Mucosa of descending colon (tissue), 3 donors: ENCODE measurements around the gene CFAP119. TPM values are rescaled to one million over a fixed set of nuclear protein-coding genes. Genes with fewer than 3 reads are reported as not detected.

Experiments used
- ATAC-seq: fragments of 200-7000 bp; cut with Tn5 transposase; one replicate; pipeline ENCODE4 v1.9.1; 2020; ENCODE audit warnings: mild to moderate bottlenecking, moderate library complexity
- DNase-seq, 3 donors: peaks; one replicate each; pipeline ENCODE4 v3.0.0-alpha.2; 2020
- H3K36me3 ChIP-seq: fragments of 200-600 bp; one replicate; pipeline ENCODE4 v1.8.0; 2021; ENCODE audit warnings: low read depth, mild to moderate bottlenecking
- H3K4me1 ChIP-seq: fragments of 200-600 bp; one replicate; pipeline ENCODE4 v1.8.0; 2021; ENCODE audit warnings: low read depth, mild to moderate bottlenecking
- H3K4me3 ChIP-seq: fragments of 200-600 bp; one replicate; pipeline ENCODE4 v1.8.0; 2021; ENCODE audit warnings: mild to moderate bottlenecking
- H3K9me3 ChIP-seq: fragments of 200-600 bp; one replicate; pipeline ENCODE4 v1.8.0; 2021; ENCODE audit warnings: mild to moderate bottlenecking
- intact Hi-C, 2 donors: fragments of 100-400 bp; cut with DNase I in 1 of 2; cut with micrococcal nuclease in 1 of 2; formaldehyde crosslinking; loops; one replicate each; pipeline versions ENCODE4 v1.11.0 to v1.11.1; 2022; cut with DNase I, micrococcal nuclease
- total RNA-seq, 3 donors: library from RNA; stranded (reverse); fragmentation: NEBNext Ultra II Directional in 2 of 3; extraction: Animal tissue kit (Norgen Biotek cat#: 25700) in 2 of 3; gene quantifications; one replicate each; pipeline versions ENCODE4 v1.2.1 to v1.2.4, GENCODE V29; 2021 to 2023
- TF ChIP-seq, protein P1 (sequence below): fragments of 200-600 bp; IDR thresholded peaks from one replicate; pipeline ENCODE4 v1.8.0; 2022; ENCODE audit warnings: antibody characterized with exemption, mild to moderate bottlenecking
- donor health status: DM: no; HTN: no; CAD: no; lungs with moderate emphysema.
- donor health status: DM: no; HTN: no; CAD: no.
- donor health status: DM: no; HTN: yes; CAD: no.

Gene CFAP119
- total RNA-seq, 3 donors from 2014 or later = 4.6 to 5.5 (median 5.1) TPM

DNA sequence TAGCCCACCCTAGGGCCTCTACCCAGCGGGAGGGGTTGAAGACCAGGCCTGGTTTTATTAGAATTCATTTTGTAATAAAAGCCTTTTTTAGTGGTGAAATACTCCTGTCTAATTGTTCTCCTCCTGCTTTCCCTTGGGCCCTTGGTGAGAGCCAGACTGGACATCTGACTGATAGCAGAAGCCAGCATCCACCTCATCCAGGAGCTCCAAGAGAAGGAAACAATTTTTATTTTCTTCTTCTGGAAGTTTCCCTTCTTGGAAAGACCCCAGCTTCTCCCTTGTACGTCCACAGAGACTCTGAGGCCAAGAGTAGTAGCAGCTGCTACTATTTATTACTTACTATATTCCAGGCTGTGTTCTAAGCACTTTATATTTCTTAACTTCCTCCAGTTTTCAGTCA, 17.7 kb downstream of the CFAP119 start:
- TF ChIP-seq, protein P1, sequence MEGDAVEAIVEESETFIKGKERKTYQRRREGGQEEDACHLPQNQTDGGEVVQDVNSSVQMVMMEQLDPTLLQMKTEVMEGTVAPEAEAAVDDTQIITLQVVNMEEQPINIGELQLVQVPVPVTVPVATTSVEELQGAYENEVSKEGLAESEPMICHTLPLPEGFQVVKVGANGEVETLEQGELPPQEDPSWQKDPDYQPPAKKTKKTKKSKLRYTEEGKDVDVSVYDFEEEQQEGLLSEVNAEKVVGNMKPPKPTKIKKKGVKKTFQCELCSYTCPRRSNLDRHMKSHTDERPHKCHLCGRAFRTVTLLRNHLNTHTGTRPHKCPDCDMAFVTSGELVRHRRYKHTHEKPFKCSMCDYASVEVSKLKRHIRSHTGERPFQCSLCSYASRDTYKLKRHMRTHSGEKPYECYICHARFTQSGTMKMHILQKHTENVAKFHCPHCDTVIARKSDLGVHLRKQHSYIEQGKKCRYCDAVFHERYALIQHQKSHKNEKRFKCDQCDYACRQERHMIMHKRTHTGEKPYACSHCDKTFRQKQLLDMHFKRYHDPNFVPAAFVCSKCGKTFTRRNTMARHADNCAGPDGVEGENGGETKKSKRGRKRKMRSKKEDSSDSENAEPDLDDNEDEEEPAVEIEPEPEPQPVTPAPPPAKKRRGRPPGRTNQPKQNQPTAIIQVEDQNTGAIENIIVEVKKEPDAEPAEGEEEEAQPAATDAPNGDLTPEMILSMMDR = no peak
- intact Hi-C loops = no loop called here
- Histone ChIP-seq H3K9me3 (no peaks in the 10 kb centered on the region), H3K4me1 (peaks cover 42% of the 10 kb centered on the region), H3K36me3 (peaks cover 3% of the 10 kb centered on the region), H3K4me3 (no peak overlapping the region)
- DNase-seq (no peak), ATAC-seq (no peak)

DNA sequence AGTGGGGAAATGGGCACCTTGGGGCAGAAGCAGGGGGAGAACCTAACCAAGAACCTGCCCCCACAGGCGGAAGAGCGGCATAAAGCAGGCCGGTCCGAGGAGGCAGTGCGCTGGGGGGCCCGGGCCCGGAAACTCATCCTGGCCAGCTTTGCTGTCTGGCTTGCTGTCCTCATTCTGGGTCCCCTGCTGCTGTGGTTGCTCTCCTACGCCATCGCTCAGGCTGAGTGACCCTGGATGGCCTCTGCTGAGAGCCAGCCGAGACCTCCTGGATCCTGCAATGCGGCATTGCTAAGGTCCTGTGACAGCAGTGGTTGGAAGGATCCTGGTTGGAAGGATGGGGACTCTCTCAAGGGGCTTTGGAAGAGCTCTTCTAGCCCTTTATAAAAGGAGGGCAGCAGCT, 18.1 kb downstream of the CFAP119 start:
- DNase-seq = no peak
- peaks cover 3% of the 10 kb centered on the region for H3K36me3 ChIP-seq

DNA sequence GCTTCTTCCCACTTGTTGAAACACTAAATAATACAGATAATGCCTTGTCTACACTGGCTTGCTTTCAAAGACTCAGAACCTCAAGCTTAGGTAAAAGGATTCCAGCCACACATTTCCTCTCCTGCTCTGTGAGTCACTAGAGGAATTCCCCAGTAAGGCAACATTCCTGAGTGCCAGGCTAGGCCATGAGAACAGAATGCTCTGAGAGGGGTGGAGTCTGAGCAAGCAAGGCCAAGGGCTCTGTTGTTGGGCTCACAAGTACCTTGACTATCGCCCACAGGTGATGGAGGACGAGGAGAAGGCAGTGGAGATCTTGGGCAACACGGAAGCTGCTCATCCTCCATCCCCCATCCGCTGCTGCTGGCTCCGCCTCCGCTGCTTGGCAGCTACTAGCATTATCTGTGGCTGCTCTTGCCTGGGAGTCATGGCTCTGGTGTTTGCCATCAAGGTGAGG, 20.4 kb downstream of the CFAP119 start:
- ATAC-seq (peak; percentile 80), DNase-seq (peak; percentile 51 to 78 (median 66))
- no peak overlapping the region for H3K4me3 ChIP-seq
- TF ChIP-seq, protein P1 = no peak
- H3K4me1 ChIP-seq = peaks cover 28% of the 10 kb centered on the region
- intact Hi-C loops = no loop called here
- no peaks in the 10 kb centered on the region for H3K9me3 ChIP-seq
- peaks cover 13% of the 10 kb centered on the region for H3K36me3 ChIP-seq

More for the DNA sequence above, 18.1 kb downstream of the CFAP119 start:
- TF ChIP-seq, protein P1 = no peak
- intact Hi-C loops = no loop called here
- no peak for ATAC-seq
- H3K9me3 ChIP-seq = no peaks in the 10 kb centered on the region
- no peak overlapping the region for H3K4me3 ChIP-seq
- H3K4me1 ChIP-seq = peaks cover 42% of the 10 kb centered on the region

DNA sequence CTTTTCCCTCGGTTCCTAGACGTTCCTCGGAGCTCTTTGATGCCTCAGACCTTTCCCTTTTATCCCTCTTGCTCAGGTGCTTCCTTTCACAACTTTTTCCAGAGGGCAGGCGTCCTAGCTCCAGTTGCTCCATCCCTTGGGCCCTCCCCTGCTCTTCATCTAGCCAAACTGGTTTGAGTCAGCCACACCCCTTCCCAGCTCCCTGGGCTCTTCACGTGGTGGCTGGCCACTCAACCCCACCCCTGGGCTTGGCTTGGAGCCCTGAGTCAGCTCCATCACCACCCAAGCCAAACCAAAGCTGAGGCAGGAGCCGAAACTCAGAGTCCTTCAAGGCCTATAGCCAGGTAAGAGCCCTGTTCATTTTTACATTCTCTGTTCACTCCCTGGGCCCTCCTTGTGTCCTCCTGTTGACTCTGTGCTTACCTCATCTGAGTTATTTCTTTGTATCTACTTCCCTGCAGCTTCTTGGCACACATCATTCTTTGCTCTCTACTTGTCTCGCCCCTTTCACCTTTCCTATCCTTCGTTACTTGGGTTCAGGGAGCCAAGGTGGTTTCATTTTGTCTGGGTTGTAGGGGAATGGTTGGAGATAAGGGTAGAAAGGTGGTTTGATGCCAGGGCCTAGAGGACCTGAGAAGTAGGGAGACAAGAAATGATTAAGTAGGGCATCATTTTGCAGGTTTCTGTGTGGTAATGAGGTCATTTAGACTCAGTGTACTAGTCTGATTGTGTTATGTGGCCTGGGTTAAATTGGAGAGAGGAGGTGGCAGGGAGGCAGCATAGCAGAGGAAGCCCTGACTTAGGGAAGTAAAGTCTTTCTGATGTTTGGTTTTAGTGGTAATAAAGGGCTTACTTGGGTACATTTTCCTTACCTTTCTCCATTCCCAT, 21.3 kb downstream of the CFAP119 start:
- peaks cover 24% of the 10 kb centered on the region for H3K4me1 ChIP-seq
- H3K36me3 ChIP-seq = peaks cover 13% of the 10 kb centered on the region
- DNase-seq (peak; percentile 92 to 96 (median 93)), ATAC-seq (peak; percentile 92)
- H3K4me3 ChIP-seq = no peak overlapping the region
- no peaks in the 10 kb centered on the region for H3K9me3 ChIP-seq
- TF ChIP-seq, protein P1 = no peak
- intact Hi-C loops = no loop called here

DNA sequence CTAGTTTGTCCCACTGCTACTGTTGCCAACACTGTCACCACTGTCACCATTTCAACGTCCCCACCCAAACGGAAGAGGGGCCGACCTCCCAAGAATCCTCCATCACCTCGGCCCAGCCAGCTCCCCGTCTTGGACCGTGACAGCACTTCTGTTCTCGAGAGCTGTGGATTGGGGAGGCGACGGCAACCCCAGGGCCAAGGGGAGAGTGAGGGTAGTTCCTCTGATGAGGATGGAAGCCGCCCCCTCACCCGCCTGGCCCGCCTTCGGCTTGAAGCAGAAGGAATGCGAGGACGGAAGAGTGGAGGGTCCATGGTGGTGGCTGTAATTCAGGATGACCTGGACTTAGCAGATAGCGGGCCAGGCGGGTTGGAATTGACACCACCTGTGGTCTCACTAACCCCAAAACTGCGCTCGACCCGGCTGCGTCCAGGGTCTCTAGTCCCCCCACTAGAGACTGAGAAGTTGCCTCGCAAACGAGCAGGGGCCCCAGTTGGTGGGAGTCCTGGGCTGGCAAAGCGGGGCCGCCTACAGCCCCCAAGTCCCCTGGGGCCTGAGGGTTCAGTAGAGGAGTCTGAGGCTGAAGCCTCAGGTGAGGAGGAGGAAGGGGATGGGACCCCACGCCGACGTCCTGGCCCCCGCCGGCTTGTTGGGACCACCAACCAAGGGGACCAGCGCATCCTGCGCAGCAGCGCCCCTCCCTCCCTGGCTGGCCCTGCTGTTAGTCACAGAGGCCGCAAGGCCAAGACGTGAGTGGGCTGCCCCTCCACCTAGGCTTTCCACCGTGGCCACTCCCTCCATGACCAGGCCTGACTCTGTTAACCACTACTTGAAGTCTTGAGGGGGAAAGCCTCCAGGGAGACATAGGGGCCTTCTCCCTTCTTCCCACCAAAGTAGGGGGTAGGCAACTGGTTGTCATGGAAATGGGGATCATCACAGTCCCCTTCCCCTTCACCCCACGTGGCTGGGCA, 22.6 kb downstream of the CFAP119 start:
- DNase-seq = peak in 1 of 3 donors; percentile 44
- Histone ChIP-seq H3K9me3 (no peaks in the 10 kb centered on the region), H3K4me3 (no peak overlapping the region), H3K4me1 (peaks cover 24% of the 10 kb centered on the region), H3K36me3 (peaks cover 13% of the 10 kb centered on the region)
- TF ChIP-seq, protein P1 = no peak
- ATAC-seq = no peak
- intact Hi-C loops = no loop called here
